Naive thymus-derived CD4-positive, alpha-beta T cell (primary cell): ENCODE results near the gene MNS1. TPM values are rescaled to one million over a fixed set of nuclear protein-coding genes. Genes with fewer than 3 reads are reported as not detected.

Source experiments
- ATAC-seq: fragments of 150-1000 bp; cut with Tn5 transposase; 2 replicates; pipeline ENCODE4 v1.10.0; 2021; ENCODE audit warnings: mild to moderate bottlenecking, moderate library complexity
- CTCF ChIA-PET: fragments of 350-600 bp; sonication (Branson Sonifier 250); formaldehyde crosslinking; loops from one replicate; lab custom pipeline; 2021; ENCODE audit warnings: antibody characterized with exemption; lab: Charles Lee
- POLR2A ChIA-PET: fragments of 350-600 bp; sonication (Branson Sonifier 250); formaldehyde crosslinking; loops from one replicate; lab custom pipeline; 2021; ENCODE audit warnings: antibody characterized with exemption, inconsistent platforms; lab: Charles Lee
- DNase-seq, 9 donors: peaks; one replicate each; pipeline versions ENCODE4 v3.0.0 to v3.0.0-alpha.2; 2020 to 2022; ENCODE audit warnings: mixed read lengths in 1 of 9
- H3K27ac ChIP-seq: one replicate; pipeline ENCODE4 v1.7.0; 2013; ENCODE audit warnings: mild to moderate bottlenecking, low read depth, low read length, moderate library complexity
- H3K27me3 ChIP-seq, 2 donors: one replicate each; pipeline ENCODE4 v1.7.0; 2013; ENCODE audit warnings: low read length in 2 of 2, mild to moderate bottlenecking in 2 of 2, moderate library complexity in 2 of 2; ENCODE audit not compliant: control insufficient read depth in 2 of 2, insufficient read depth in 2 of 2
- H3K36me3 ChIP-seq, 3 experiments: 1 replicate in 2 of 3; 2 replicates in 1 of 3; pipeline ENCODE4 v1.7.0; 2013; ENCODE audit warnings: low read length in 3 of 3, mild to moderate bottlenecking in 3 of 3, moderate library complexity in 1 of 3; ENCODE audit not compliant: insufficient read depth in 3 of 3, control insufficient read depth in 2 of 3
- H3K4me1 ChIP-seq, 2 donors: one replicate each; pipeline ENCODE4 v1.7.0; 2013; ENCODE audit warnings: low read length in 2 of 2, mild to moderate bottlenecking in 2 of 2, moderate library complexity in 1 of 2; ENCODE audit not compliant: control insufficient read depth in 2 of 2, insufficient read depth in 2 of 2
- H3K4me3 ChIP-seq: 2 replicates; pipeline ENCODE4 v1.7.0; 2013; ENCODE audit warnings: mild to moderate bottlenecking, low read length
- H3K9me3 ChIP-seq, 3 experiments: 1 replicate in 2 of 3; 2 replicates in 1 of 3; pipeline ENCODE4 v1.7.0; 2013; ENCODE audit warnings: low read length in 3 of 3; ENCODE audit not compliant: control insufficient read depth in 2 of 3
- H3K27ac Mint-ChIP-seq, 9 donors: one replicate each; pipeline ENCODE4 v1.8.0; 2020 to 2022; ENCODE audit warnings: mixed read lengths in 9 of 9, mild to moderate bottlenecking in 8 of 9, moderate library complexity in 5 of 9, inconsistent platforms in 2 of 9
- H3K27me3 Mint-ChIP-seq, 5 donors: one replicate each; pipeline ENCODE4 v1.8.0; 2021 to 2022; ENCODE audit warnings: mixed read lengths in 5 of 5, mild to moderate bottlenecking in 1 of 5
- H3K36me3 Mint-ChIP-seq, 5 donors: one replicate each; pipeline ENCODE4 v1.8.0; 2020 to 2022; ENCODE audit warnings: mixed read lengths in 5 of 5, mild to moderate bottlenecking in 3 of 5, inconsistent platforms in 1 of 5
- H3K4me1 Mint-ChIP-seq, 7 donors: one replicate each; pipeline ENCODE4 v1.8.0; 2020 to 2022; ENCODE audit warnings: mixed read lengths in 7 of 7, mild to moderate bottlenecking in 3 of 7, inconsistent platforms in 1 of 7
- H3K4me3 Mint-ChIP-seq, 10 donors: one replicate each; pipeline ENCODE4 v1.8.0; 2020 to 2022; ENCODE audit warnings: mild to moderate bottlenecking in 10 of 10, mixed read lengths in 10 of 10, moderate library complexity in 6 of 10, inconsistent platforms in 2 of 10
- H3K9me3 Mint-ChIP-seq, 11 donors: one replicate each; pipeline ENCODE4 v1.8.0; 2020 to 2022; ENCODE audit warnings: mixed read lengths in 11 of 11, mild to moderate bottlenecking in 4 of 11, inconsistent platforms in 1 of 11, moderate library complexity in 1 of 11
- intact Hi-C, 2 donors: fragments of 100-400 bp; cut with micrococcal nuclease; formaldehyde crosslinking; loops; one replicate each; pipeline ENCODE4 v1.15.1; 2023
- polyA plus RNA-seq, 2 donors: library from polyadenylated mRNA; unstranded; fragments of 300-500 nt; fragmentation: Illumina TruSeq; gene quantifications; one replicate each; pipeline ENCODE4 v1.2.3, GENCODE V29; 2021
- total RNA-seq, 6 experiments: library from RNA in 5 of 6; stranded (reverse) in 5 of 6; gene quantifications; 1 replicate in 5 of 6; 2 replicates in 1 of 6; pipeline ENCODE4 v1.2.3 and lab custom pipeline; 2021 to 2026

The MNS1 gene
- total and polyA plus RNA-seq, 7 experiments from 2014 or later: 0.24 to 0.53 (median 0.31) TPM; not detected in 4

DNA sequence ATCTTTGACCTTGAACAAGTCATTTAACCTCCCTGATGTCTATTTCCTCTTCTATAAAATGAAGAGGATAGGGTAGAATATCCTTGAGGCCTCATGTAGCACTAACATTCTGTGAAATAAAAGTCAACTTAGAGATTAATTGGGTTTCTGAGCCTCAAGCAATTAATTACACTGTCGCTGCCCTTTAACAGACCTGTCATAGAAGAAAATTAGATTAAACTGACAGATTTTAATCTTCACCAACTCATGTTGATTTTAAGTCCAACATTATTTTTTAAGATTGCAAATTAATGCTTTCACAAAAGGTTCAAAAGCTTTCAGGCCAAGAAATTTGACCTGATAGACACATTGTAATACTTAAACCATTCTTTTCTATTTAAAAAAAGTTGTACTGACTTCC, 8.1 kb upstream of the MNS1 start:
- H3K4me3 ChIP-seq: no peak overlapping the region
- H3K27me3 Mint-ChIP-seq: peaks cover 0 to 34% (median under 1%) of the 10 kb centered on the region in 5 donors
- no peak overlapping the region for H3K27ac Mint-ChIP-seq
- H3K4me3 Mint-ChIP-seq: no peak overlapping the region
- H3K9me3 ChIP-seq: no peaks in the 10 kb centered on the region
- H3K36me3 ChIP-seq: no peaks in the 10 kb centered on the region
- POLR2A ChIA-PET: no interaction called here
- ATAC-seq (no peak), DNase-seq (no peak)
- H3K27me3 ChIP-seq: no peaks in the 10 kb centered on the region
- H3K27ac ChIP-seq: no peak overlapping the region
- H3K9me3 Mint-ChIP-seq: peaks cover 0 to 6% (median 0%) of the 10 kb centered on the region in 11 donors
- H3K4me1 Mint-ChIP-seq: peaks cover 5 to 16% (median 12%) of the 10 kb centered on the region in 7 donors
- intact Hi-C loops: no loop called here
- H3K4me1 ChIP-seq: no peaks in the 10 kb centered on the region
- no peaks in the 10 kb centered on the region for H3K36me3 Mint-ChIP-seq
- CTCF ChIA-PET: no interaction called here

GRCh38 chr15:56472278-56472677, 7.3 kb upstream of the MNS1 start:
- H3K4me1 ChIP-seq: no peaks in the 10 kb centered on the region
- intact Hi-C loops: no loop called here
- H3K4me3 ChIP-seq: no peak overlapping the region
- Mint-ChIP-seq H3K4me3 (no peak overlapping the region), H3K9me3 (peaks cover 0 to 3% (median 0%) of the 10 kb centered on the region in 11 donors), H3K36me3 (no peaks in the 10 kb centered on the region), H3K4me1 (peaks cover 6 to 20% (median 14%) of the 10 kb centered on the region in 7 donors), H3K27ac (no peak overlapping the region), H3K27me3 (peaks cover 0 to 32% (median 0%) of the 10 kb centered on the region in 5 donors)
- no peaks in the 10 kb centered on the region for H3K9me3 ChIP-seq
- CTCF ChIA-PET: no interaction called here
- no peak overlapping the region for H3K27ac ChIP-seq
- no peaks in the 10 kb centered on the region for H3K27me3 ChIP-seq
- ATAC-seq (no peak), DNase-seq (no peak)
- no peaks in the 10 kb centered on the region for H3K36me3 ChIP-seq
- POLR2A ChIA-PET: no interaction called here

DNA sequence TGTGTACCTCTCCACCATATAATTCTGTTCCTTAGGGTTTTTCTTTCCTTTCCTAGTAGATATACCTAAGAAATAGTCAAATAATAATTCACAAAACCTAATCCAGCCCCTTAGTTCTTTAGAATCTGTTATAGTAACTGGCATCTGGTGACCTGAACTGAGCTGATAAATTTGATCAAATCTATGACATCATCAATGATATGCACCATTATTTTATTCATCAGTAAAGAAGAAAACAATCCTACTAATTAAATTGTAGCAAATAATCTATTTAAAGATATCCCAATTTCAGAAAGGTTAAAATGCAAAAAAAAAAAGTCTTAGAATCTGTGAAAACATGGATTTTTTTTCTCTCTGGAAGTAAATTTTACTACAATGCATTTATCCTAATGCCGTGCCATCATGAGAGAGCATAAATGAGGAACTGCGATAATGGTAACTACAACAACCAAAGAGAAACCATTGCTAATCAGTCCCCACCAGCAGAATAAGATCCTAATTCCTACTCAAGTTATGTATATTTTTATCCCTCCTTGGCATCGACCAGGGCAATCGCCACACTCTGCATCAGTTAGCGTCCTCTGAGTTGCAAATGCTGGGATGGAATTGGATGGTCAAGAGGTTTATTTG, 6.6 kb upstream of the MNS1 start:
- Mint-ChIP-seq H3K9me3 (peaks cover 0 to 3% (median 0%) of the 10 kb centered on the region in 11 donors), H3K36me3 (no peaks in the 10 kb centered on the region)
- CTCF ChIA-PET: no interaction called here

GRCh38 chr15:56469483-56469882, 4.5 kb upstream of the MNS1 start:
- Mint-ChIP-seq H3K4me3 (peak overlapping the region in 1 of 10 donors; percentile 8), H3K9me3 (no peaks in the 10 kb centered on the region), H3K36me3 (no peaks in the 10 kb centered on the region), H3K4me1 (peaks cover 10 to 30% (median 22%) of the 10 kb centered on the region in 7 donors), H3K27ac (peak overlapping the region in 1 of 9 donors; percentile 13), H3K27me3 (peaks cover 7 to 41% (median 13%) of the 10 kb centered on the region in 5 donors)
- ChIA-PET CTCF (no interaction called here), POLR2A (no interaction called here)
- DNase-seq (no peak), ATAC-seq (no peak)
- no peaks in the 10 kb centered on the region for H3K9me3 ChIP-seq
- no peak overlapping the region for H3K27ac ChIP-seq
- H3K4me3 ChIP-seq: no peak overlapping the region
- intact Hi-C loops: loop anchor here in 1 of 2 donors (5.0 kb wide), 1 partner anchor 102 kb away; the partner anchor contains the start of gene TEX9
- H3K4me1 ChIP-seq: peaks cover 0 to 3% of the 10 kb centered on the region in 2 donors
- H3K36me3 ChIP-seq: no peaks in the 10 kb centered on the region
- no peaks in the 10 kb centered on the region for H3K27me3 ChIP-seq

More for the DNA sequence above, 6.6 kb upstream of the MNS1 start:
- Histone ChIP-seq H3K9me3 (no peaks in the 10 kb centered on the region), H3K4me1 (no peaks in the 10 kb centered on the region), H3K27me3 (no peaks in the 10 kb centered on the region), H3K27ac (no peak overlapping the region), H3K36me3 (no peaks in the 10 kb centered on the region), H3K4me3 (no peak overlapping the region)
- ATAC-seq: no peak
- intact Hi-C loops: no loop called here
- DNase-seq: no peak
- no peak overlapping the region for H3K4me3 Mint-ChIP-seq
- H3K27ac Mint-ChIP-seq: no peak overlapping the region
- POLR2A ChIA-PET: no interaction called here
- peaks cover 6 to 20% (median 14%) of the 10 kb centered on the region in 7 donors for H3K4me1 Mint-ChIP-seq
- peaks cover 0 to 29% (median 0%) of the 10 kb centered on the region in 5 donors for H3K27me3 Mint-ChIP-seq

- no peaks in the 10 kb centered on the region for H3K9me3 Mint-ChIP-seq
- CTCF ChIA-PET: interaction anchor here (1.7 kb wide), 1 partner anchor 22 kb away, joined by 3 read pairs; no protein-coding TSS in a partner anchor
- POLR2A ChIA-PET: no interaction called here
These were observed 3.5 kb upstream of the MNS1 start for GRCh38 chr15:56468401-56468800.

GRCh38 chr15:56467616-56468015, 2.7 kb upstream of the MNS1 start:
- POLR2A ChIA-PET: no interaction called here

More at GRCh38 chr15:56468401-56468800, 3.5 kb upstream of the MNS1 start:
- H3K36me3 ChIP-seq: no peaks in the 10 kb centered on the region
- peaks cover 0 to 5% of the 10 kb centered on the region in 2 donors for H3K4me1 ChIP-seq
- peak overlapping the region; percentile 50 to 87 (median 74) for H3K27ac Mint-ChIP-seq
- H3K36me3 Mint-ChIP-seq: no peaks in the 10 kb centered on the region
- ATAC-seq (peak; percentile 36), DNase-seq (peak in 5 of 9 donors; percentile 14 to 43 (median 32))
- H3K27ac ChIP-seq: no peak overlapping the region
- peaks cover 12 to 36% (median 27%) of the 10 kb centered on the region in 7 donors for H3K4me1 Mint-ChIP-seq
- peaks cover 15 to 49% (median 21%) of the 10 kb centered on the region in 5 donors for H3K27me3 Mint-ChIP-seq
- peak overlapping the region; percentile 17 for H3K4me3 ChIP-seq
- H3K4me3 Mint-ChIP-seq: peak overlapping the region; percentile 67 to 96 (median 90)
- H3K27me3 ChIP-seq: no peaks in the 10 kb centered on the region
- intact Hi-C loops: loop anchor here in 1 of 2 donors (5.0 kb wide), 1 partner anchor 101 kb away; the partner anchor contains the start of gene TEX9
- no peaks in the 10 kb centered on the region for H3K9me3 ChIP-seq

More at GRCh38 chr15:56467616-56468015, 2.7 kb upstream of the MNS1 start:
- Mint-ChIP-seq H3K4me1 (peaks cover 12 to 36% (median 27%) of the 10 kb centered on the region in 7 donors), H3K9me3 (no peaks in the 10 kb centered on the region), H3K36me3 (no peaks in the 10 kb centered on the region), H3K27ac (peak overlapping the region in 3 of 9 donors; percentile 50 to 78 (median 68)), H3K27me3 (peaks cover 15 to 49% (median 22%) of the 10 kb centered on the region in 5 donors), H3K4me3 (peak overlapping the region in 3 of 10 donors; percentile 91 to 93 (median 91))
- CTCF ChIA-PET: interaction anchor here (1.7 kb wide), 1 partner anchor 23 kb away, joined by 3 read pairs; no protein-coding TSS in a partner anchor
- no peak overlapping the region for H3K4me3 ChIP-seq
- intact Hi-C loops: loop anchor here in 1 of 2 donors (5.0 kb wide), 1 partner anchor 100 kb away; the partner anchor contains the start of gene TEX9
- H3K9me3 ChIP-seq: no peaks in the 10 kb centered on the region
- H3K27me3 ChIP-seq: no peaks in the 10 kb centered on the region
- H3K4me1 ChIP-seq: peaks cover 0 to 5% of the 10 kb centered on the region in 2 donors
- H3K27ac ChIP-seq: no peak overlapping the region
- DNase-seq (no peak), ATAC-seq (no peak)
- H3K36me3 ChIP-seq: no peaks in the 10 kb centered on the region
